IPS DF 6.9 (cell line): ENCODE results near the gene MSMB.
"Not testable (repeated sequence)": the region's sequence is repeated elsewhere in the genome, so short reads cannot be mapped to it uniquely, and the experiment has no call there.

Experiments
- DNase-seq: peaks from one replicate; pipeline ENCODE4 v3.0.0-alpha.2; 2013; ENCODE audit warnings: low read depth, low spot score
- H3K27ac ChIP-seq: one replicate; pipeline ENCODE4 v1.5.1; 2013; ENCODE audit warnings: low read length, control low read depth
- H3K27me3 ChIP-seq: 2 replicates; pipeline ENCODE4 v1.6.1; 2013; ENCODE audit warnings: mild to moderate bottlenecking, low read length; ENCODE audit not compliant: control insufficient read depth, insufficient read depth
- H3K36me3 ChIP-seq: 2 replicates; pipeline ENCODE4 v1.6.1; 2013; ENCODE audit warnings: low read length; ENCODE audit not compliant: control insufficient read depth, insufficient read depth
- H3K4me1 ChIP-seq: 2 replicates; pipeline ENCODE4 v1.6.1; 2013; ENCODE audit warnings: low read length; ENCODE audit not compliant: control insufficient read depth, insufficient read depth
- H3K4me3 ChIP-seq: 2 replicates; pipeline ENCODE4 v1.5.1; 2013; ENCODE audit warnings: mild to moderate bottlenecking, low read length
- H3K9me3 ChIP-seq: 2 replicates; pipeline ENCODE4 v1.6.1; 2013; ENCODE audit warnings: low read length, inconsistent platforms; ENCODE audit not compliant: control insufficient read depth, insufficient read depth
- WGBS: extraction: QIAGEN DNeasy Blood & Tissue Kit; methylation state at CpG from one replicate; pipeline ENCODE4 v1.1.7; 2013; ENCODE audit warnings: mixed read lengths, missing lambda C conversion rate; ENCODE audit not compliant: insufficient read length, insufficient coverage; 5-methylcytosine and 5-hydroxymethylcytosine counted together

Gene MSMB

GRCh38 chr10:46069771-46070463, 23.8 kb upstream of the MSMB start:
- Histone ChIP-seq H3K27ac (no peak overlapping the region), H3K36me3 (no peaks in the 10 kb centered on the region), H3K27me3 (no peaks in the 10 kb centered on the region), H3K9me3 (no peaks in the 10 kb centered on the region), H3K4me1 (no peaks in the 10 kb centered on the region), H3K4me3 (no peak overlapping the region)
- no peak for DNase-seq
- WGBS, result no CpG with 5 or more reads among the region's 6 CpGs

GRCh38 chr10:46068905-46069304, 22.8 kb upstream of the MSMB start:
- no peaks in the 10 kb centered on the region for H3K36me3 ChIP-seq
- no peaks in the 10 kb centered on the region for H3K27me3 ChIP-seq
- WGBS, result no CpG with 5 or more reads among the region's 2 CpGs
- H3K9me3 ChIP-seq, result no peaks in the 10 kb centered on the region
- DNase-seq, result no peak
- no peak overlapping the region for H3K27ac ChIP-seq
- H3K4me1 ChIP-seq, result no peaks in the 10 kb centered on the region
- no peak overlapping the region for H3K4me3 ChIP-seq

- Histone ChIP-seq H3K9me3 (no peaks in the 10 kb centered on the region), H3K36me3 (no peaks in the 10 kb centered on the region), H3K4me1 (no peaks in the 10 kb centered on the region), H3K4me3 (no peak overlapping the region), H3K27ac (no peak overlapping the region), H3K27me3 (no peaks in the 10 kb centered on the region)
- no CpG with 5 or more reads among the region's 1 CpG for WGBS
- DNase-seq, result no peak
Measured at GRCh38 chr10:46068117-46068516, 22.0 kb upstream of the MSMB start.

- no peak overlapping the region for H3K4me3 ChIP-seq
- no peak for DNase-seq
- H3K4me1 ChIP-seq, result no peaks in the 10 kb centered on the region
- no CpG with 5 or more reads among the region's 1 CpG for WGBS
- H3K27ac ChIP-seq, result no peak overlapping the region
- H3K36me3 ChIP-seq, result no peaks in the 10 kb centered on the region
- H3K9me3 ChIP-seq, result no peaks in the 10 kb centered on the region
- no peaks in the 10 kb centered on the region for H3K27me3 ChIP-seq
Measured at GRCh38 chr10:46064269-46064817, 18.3 kb upstream of the MSMB start.

- Histone ChIP-seq H3K27ac (no peak overlapping the region), H3K27me3 (no peaks in the 10 kb centered on the region), H3K4me1 (no peaks in the 10 kb centered on the region), H3K9me3 (no peaks in the 10 kb centered on the region), H3K4me3 (no peak overlapping the region), H3K36me3 (no peaks in the 10 kb centered on the region)
- WGBS, result no CpG with 5 or more reads among the region's 14 CpGs
- DNase-seq, result no peak
Measured at GRCh38 chr10:46062723-46063428, 16.8 kb upstream of the MSMB start.

DNA sequence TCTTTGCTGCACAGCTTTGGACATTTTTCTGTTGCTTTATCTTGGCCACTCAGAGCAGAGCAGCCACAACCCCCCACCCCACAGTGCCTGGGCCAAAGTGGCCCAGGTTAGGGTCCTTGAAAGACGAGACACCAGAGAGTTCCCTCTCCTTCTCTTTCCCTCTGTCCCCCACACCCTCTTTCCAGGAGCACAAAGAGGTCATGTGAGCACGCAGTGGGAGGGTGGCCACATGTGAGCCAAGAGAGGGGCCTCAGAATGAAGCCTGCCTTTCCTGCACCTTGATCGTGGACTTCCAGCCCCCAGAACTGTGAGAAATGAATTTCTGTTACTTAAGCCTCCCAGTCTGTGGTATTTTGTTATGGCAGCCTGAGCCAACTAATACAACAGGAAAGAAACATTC, 14.6 kb upstream of the MSMB start:
- Histone ChIP-seq H3K9me3 (no peaks in the 10 kb centered on the region), H3K27ac (no peak overlapping the region), H3K4me3 (no peak overlapping the region), H3K27me3 (no peaks in the 10 kb centered on the region), H3K36me3 (no peaks in the 10 kb centered on the region), H3K4me1 (no peaks in the 10 kb centered on the region)
- DNase-seq, result no peak
- no CpG with 5 or more reads among the region's 3 CpGs for WGBS

DNA sequence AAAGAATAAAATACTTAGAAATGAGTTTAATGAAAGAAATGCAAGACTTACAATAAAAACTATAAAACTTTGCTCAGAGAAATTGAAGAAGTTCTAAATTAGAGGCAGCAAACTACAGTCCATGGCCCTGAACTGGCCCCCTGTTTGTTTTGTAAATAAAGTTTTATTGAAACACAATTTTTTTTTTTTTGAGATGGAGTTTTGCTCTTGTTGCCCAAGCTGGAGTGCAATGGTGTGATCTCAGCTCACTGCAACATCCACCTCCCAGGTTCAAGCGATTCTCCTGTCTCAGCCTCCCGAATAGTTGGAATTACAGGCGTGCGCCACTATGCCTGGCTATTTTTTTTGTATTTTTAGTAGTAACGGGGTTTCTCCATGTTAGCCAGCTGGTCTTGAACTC, 11.9 kb upstream of the MSMB start:
- WGBS, result no CpG with 5 or more reads among the region's 5 CpGs
- not testable (repeated sequence) for H3K36me3 ChIP-seq, DNase-seq, H3K9me3 ChIP-seq, H3K4me1 ChIP-seq, H3K4me3 ChIP-seq, H3K27me3 ChIP-seq, H3K27ac ChIP-seq

DNA sequence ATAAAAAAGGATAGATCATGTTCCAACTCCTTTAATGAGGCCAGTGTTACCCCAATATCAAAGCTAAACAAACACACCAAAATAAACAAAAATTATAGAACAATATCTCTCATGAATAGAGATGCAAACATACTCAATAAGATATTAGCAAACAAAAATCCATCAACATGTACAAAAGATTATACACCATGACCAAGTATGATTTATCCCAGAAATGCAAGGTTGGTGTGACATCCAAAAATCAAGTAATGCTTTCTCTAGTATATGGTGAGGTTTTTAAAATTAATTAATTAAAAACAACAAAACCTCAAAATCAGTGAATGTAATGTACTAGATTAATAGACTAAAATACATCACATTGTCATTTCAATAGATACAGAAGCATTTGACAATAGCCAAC, 11.0 kb upstream of the MSMB start:
- H3K27ac ChIP-seq, result no peak overlapping the region
- no peaks in the 10 kb centered on the region for H3K36me3 ChIP-seq
- no peak overlapping the region for H3K4me3 ChIP-seq
- DNase-seq, result no peak
- no peaks in the 10 kb centered on the region for H3K27me3 ChIP-seq
- no peaks in the 10 kb centered on the region for H3K9me3 ChIP-seq
- peaks cover 3% of the 10 kb centered on the region; the same call in 1 of the 2 replicates for H3K4me1 ChIP-seq

- no peaks in the 10 kb centered on the region for H3K36me3 ChIP-seq
- no peak overlapping the region for H3K27ac ChIP-seq
- WGBS, result no CpG with 5 or more reads among the region's 4 CpGs
Measured at GRCh38 chr10:46055771-46056170, 9.7 kb upstream of the MSMB start.

DNA sequence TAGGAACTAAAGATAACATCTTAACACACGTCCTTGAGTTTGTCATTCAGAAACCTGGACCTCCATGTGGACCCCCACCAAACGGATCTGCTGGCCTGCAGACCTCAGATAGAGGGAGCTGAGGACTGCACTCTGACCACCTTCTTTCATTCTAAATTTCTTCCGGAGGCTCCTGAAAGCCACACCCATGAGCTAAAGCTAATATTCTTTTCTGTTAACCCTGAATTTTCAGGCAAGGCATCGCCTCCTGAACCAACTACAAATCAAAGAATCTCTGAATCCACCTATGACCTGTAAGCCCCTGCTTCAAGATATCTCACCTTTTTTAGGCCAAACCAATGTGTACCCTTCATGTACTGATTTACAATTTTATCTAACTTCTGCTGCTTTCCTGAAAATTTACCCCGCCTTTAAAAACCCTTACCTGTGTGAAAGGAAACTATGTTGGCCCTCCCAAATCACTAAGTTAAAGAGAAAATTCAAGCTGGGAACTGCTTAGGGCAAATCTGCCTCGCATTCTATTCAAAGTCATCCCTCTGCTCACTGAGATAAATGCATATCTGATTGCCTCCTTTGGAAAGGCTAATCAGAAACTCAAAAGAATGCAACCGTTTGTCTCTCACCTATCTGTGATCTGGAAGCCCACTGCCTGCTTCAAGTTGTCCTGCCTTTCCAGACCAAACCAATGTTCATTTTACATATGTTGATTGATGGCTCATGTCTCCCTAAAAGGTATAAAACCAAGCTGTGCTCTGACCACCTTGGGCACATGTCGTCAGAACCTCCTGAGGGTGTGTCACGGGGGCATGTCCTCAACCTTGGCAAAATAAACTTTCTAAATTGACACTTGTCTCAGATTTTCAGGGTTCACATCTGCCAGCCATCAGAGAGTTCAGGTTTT, 7.7 kb upstream of the MSMB start:
- Histone ChIP-seq H3K4me3 (no peak overlapping the region), H3K9me3 (no peaks in the 10 kb centered on the region), H3K4me1 (peaks cover 3% of the 10 kb centered on the region; the same call in 1 of the 2 replicates), H3K27ac (no peak overlapping the region), H3K36me3 (no peaks in the 10 kb centered on the region), H3K27me3 (no peaks in the 10 kb centered on the region)
- DNase-seq, result no peak
- no CpG with 5 or more reads among the region's 9 CpGs for WGBS

More at GRCh38 chr10:46055771-46056170, 9.7 kb upstream of the MSMB start:
- no peaks in the 10 kb centered on the region for H3K27me3 ChIP-seq
- no peaks in the 10 kb centered on the region for H3K9me3 ChIP-seq
- no peak overlapping the region for H3K4me3 ChIP-seq
- H3K4me1 ChIP-seq, result peaks cover 3% of the 10 kb centered on the region; the same call in 1 of the 2 replicates
- DNase-seq, result no peak
